ENCODE measurements around the gene MEIS1.

DNA sequence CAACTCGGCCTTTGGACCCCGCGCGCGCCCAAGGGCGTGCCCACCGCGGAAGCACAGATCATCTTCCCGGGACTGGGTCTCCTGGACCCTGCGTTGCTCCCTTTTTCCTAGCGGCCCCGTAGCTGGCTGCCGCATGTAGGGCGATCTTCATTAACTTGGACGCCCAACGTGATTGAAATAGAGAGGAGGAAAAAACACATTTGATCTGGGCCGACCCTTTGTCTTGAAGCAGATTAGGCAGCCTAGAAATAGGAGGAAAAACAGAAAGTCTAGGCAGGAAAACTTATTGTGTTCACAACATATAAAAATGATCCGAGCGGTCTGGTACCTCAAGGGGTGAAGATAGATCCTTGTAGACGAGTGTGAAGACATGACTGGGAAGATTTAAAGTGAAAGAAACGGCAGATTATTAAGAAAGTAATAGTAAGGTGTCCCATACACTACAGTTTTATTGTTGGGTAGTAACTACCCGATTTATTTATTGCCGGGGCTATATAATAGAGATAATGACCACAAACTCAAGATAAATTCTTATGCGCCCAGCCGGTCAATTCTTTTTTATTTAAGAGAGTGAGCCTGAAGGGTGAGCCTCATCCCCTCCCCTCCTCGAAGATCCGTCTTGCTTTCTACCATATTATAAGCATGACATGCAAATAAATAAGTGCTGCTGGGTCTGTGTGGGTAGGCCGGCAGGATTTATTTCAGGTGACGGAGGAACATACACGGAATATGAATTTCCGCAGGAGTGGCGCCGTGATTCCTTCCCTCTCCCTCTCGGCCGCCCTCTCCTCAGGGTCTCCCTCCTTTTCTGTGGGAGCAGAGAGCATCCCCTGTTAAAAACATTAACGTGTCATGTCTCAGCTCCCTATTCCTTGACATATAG, 147.4 kb downstream of the MEIS1 start:
- TF ChIP-seq, protein P1, sequence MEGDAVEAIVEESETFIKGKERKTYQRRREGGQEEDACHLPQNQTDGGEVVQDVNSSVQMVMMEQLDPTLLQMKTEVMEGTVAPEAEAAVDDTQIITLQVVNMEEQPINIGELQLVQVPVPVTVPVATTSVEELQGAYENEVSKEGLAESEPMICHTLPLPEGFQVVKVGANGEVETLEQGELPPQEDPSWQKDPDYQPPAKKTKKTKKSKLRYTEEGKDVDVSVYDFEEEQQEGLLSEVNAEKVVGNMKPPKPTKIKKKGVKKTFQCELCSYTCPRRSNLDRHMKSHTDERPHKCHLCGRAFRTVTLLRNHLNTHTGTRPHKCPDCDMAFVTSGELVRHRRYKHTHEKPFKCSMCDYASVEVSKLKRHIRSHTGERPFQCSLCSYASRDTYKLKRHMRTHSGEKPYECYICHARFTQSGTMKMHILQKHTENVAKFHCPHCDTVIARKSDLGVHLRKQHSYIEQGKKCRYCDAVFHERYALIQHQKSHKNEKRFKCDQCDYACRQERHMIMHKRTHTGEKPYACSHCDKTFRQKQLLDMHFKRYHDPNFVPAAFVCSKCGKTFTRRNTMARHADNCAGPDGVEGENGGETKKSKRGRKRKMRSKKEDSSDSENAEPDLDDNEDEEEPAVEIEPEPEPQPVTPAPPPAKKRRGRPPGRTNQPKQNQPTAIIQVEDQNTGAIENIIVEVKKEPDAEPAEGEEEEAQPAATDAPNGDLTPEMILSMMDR (optimal IDR thresholded peaks at IDR 0.05 in 1 of 3, IDR thresholded peaks at IDR 0.05 in 1 of 3, conservative IDR thresholded peaks at IDR 0.05 in 1 of 3; ENCODE audit: extremely low read depth in 1 of 3, insufficient read depth in 2 of 3, low read length in 3 of 3), result no peak
- no peak for TF ChIP-seq EZH2 (IDR thresholded peaks at IDR 0.05; ENCODE audit: low read length)

Measured in keratinocyte (primary cell).